HepG2 (cell line): Measurements from ENCODE around the gene HS3ST2. TPM values are rescaled to one million over a fixed set of nuclear protein-coding genes. Genes with fewer than 3 reads are reported as not detected.
A peak's percentile ranks its signal among the peaks of the same experiment; 100 is the strongest.

Experiments
- ATAC-seq: fragments of 200-7000 bp; cut with Tn5 transposase; 3 replicates; pipeline ENCODE4 v1.9.1; 2020; ENCODE audit warnings: mild to moderate bottlenecking, moderate library complexity
- BruUV-seq: library from RNA; stranded (reverse); fragments of 400-500 nt; replicated peaks from 2 replicates; lab custom pipeline; 2021; lab: Mats Ljungman, UMichigan
- CTCF ChIA-PET: fragments of 300-600 bp; formaldehyde crosslinking; extraction: SDS; loops from one replicate; lab custom pipeline; 2021; ENCODE audit warnings: low total read pairs, inconsistent platforms, low intra/inter-chr PET ratio; lab: Yijun Ruan, JAX
- POLR2A ChIA-PET: fragments of 350-600 bp; sonication (Branson Sonifier 250); formaldehyde crosslinking; loops from one replicate; lab custom pipeline; 2020; ENCODE audit warnings: antibody characterized with exemption, inconsistent platforms; lab: Yijun Ruan, JAX
- DNase-seq: peaks from one replicate; pipeline ENCODE4 v3.0.0-alpha.2; 2015; ENCODE audit warnings: low spot score
- FAIRE-seq: peaks from 3 replicates; lab custom pipeline; 2011; peaks lifted over from hg19 to GRCh38; lab: Jason Lieb, UNC
- H2AFZ ChIP-seq: one replicate; pipeline ENCODE4 v1.6.1; 2011; ENCODE audit warnings: low read length, inconsistent platforms
- H3K27ac ChIP-seq: fragments of 300-600 bp; 3 replicates; pipeline ENCODE4 v1.8.0; 2011; ENCODE audit warnings: mixed run types, mild to moderate bottlenecking, mixed read lengths, low read length, inconsistent platforms; ENCODE audit not compliant: insufficient read depth; ENCODE audit errors: extremely low read length
- H3K27me3 ChIP-seq, 2 experiments: fragments of 200-600 bp in 1 of 2; 2 replicates in 1 of 2; 3 replicates in 1 of 2; pipeline versions ENCODE4 v1.6.0 to v1.8.0; 2011; ENCODE audit warnings: low read length in 2 of 2, mild to moderate bottlenecking in 2 of 2, moderate library complexity in 2 of 2, inconsistent platforms in 1 of 2; ENCODE audit not compliant: insufficient read depth in 2 of 2, control insufficient read depth in 1 of 2
- H3K36me3 ChIP-seq, 2 experiments: fragments of 200-600 bp in 1 of 2; replicated peaks in 1 of 2; 2 replicates in 1 of 2; 3 replicates in 1 of 2; pipeline versions ENCODE4 v1.5.1 to v1.8.0; 2011; ENCODE audit warnings: low read length in 2 of 2, inconsistent platforms in 1 of 2; ENCODE audit not compliant: insufficient read depth in 2 of 2, control insufficient read depth in 1 of 2
- H3K4me1 ChIP-seq: 2 replicates; pipeline ENCODE4 v1.5.1; 2012; ENCODE audit warnings: low read length, inconsistent platforms; ENCODE audit not compliant: insufficient read depth
- H3K4me2 ChIP-seq: 2 replicates; pipeline ENCODE4 v1.6.0; 2011; ENCODE audit warnings: low read depth, low read length, inconsistent platforms
- H3K4me3 ChIP-seq, 3 experiments: fragments of 200-600 bp in 1 of 3; sonication (generic), shearing (Covaris generic) in 1 of 3; replicated peaks in 1 of 3; 2 replicates each; pipeline ENCODE4 v1.5.1; 2011 to 2016; ENCODE audit warnings: low read length in 3 of 3, inconsistent platforms in 2 of 3, low read depth in 2 of 3, mild to moderate bottlenecking in 2 of 3, control low read depth in 1 of 3, mixed read lengths in 1 of 3; ENCODE audit not compliant: insufficient read depth in 1 of 3
- H3K79me2 ChIP-seq: one replicate; pipeline ENCODE4 v1.6.1; 2011; ENCODE audit warnings: low read length, inconsistent platforms; ENCODE audit not compliant: insufficient read depth
- H3K9ac ChIP-seq: 2 replicates; pipeline ENCODE4 v1.6.0; 2011; ENCODE audit warnings: mild to moderate bottlenecking, low read depth, low read length, inconsistent platforms; ENCODE audit not compliant: insufficient read depth
- H3K9me3 ChIP-seq: 2 replicates; pipeline ENCODE4 v1.5.1; 2012; ENCODE audit warnings: mild to moderate bottlenecking, low read length
- H4K20me1 ChIP-seq: 2 replicates; pipeline ENCODE4 v1.6.0; 2011; ENCODE audit warnings: inconsistent platforms, mild to moderate bottlenecking, low read length, moderate library complexity; ENCODE audit not compliant: insufficient read depth
- BCL6 ChIP-seq: IDR thresholded peaks from 2 replicates; pipeline ENCODE4 v1.6.1; 2016; ENCODE audit warnings: missing genetic modification reagents, missing compliant biosample characterization
- FOXK2 ChIP-seq: fragments of 450-650 bp; IDR thresholded peaks from 2 replicates; pipeline ENCODE4 v1.6.1; 2016
- NONO ChIP-seq, 2 experiments: fragments of 450-650 bp in 1 of 2; sonication (generic) in 1 of 2; formaldehyde crosslinking in 1 of 2; IDR thresholded peaks in 1 of 2; conservative IDR thresholded peaks in 1 of 2; 2 replicates each; pipeline versions ENCODE4 v1.6.1 to v1.8.0; 2017 to 2022; ENCODE audit warnings: mild to moderate bottlenecking in 1 of 2, missing genetic modification reagents in 1 of 2, moderate library complexity in 1 of 2
- PLRG1 ChIP-seq: fragments of 450-650 bp; conservative IDR thresholded peaks from 2 replicates; pipeline ENCODE4 v1.6.1; 2016
- ZFP62 ChIP-seq: sonication (generic); formaldehyde crosslinking; IDR thresholded peaks from 2 replicates; pipeline ENCODE4 v1.4.0; 2020; ENCODE audit warnings: missing genetic modification reagents
- ZNF33B ChIP-seq: sonication (generic); formaldehyde crosslinking; IDR thresholded peaks from 2 replicates; pipeline ENCODE4 v1.5.1; 2020; ENCODE audit warnings: mild to moderate bottlenecking, missing genetic modification reagents
- WGBS: methylation state at CpG from one replicate; pipeline ENCODE4 v1.1.6; 2017; ENCODE audit warnings: low lambda C conversion rate; 5-methylcytosine and 5-hydroxymethylcytosine counted together
- in situ Hi-C: cut with HindIII; loops from 2 replicates; pipeline ENCODE4 v1.10.0; 2017; ENCODE audit warnings: low pct_unique_long_range_greater_than_20kb; ENCODE audit not compliant: extremely low pct_ligation_motif_present
- intact Hi-C: fragments of 100-400 bp; cut with micrococcal nuclease; formaldehyde crosslinking; loops from one replicate; pipeline ENCODE4 v1.10.0; 2022; ENCODE audit not compliant: unreplicated experiment
- polyA plus RNA-seq, 8 experiments: library from polyadenylated mRNA; depleted of rRNA in 3 of 8; stranded (reverse) in 7 of 8; unstranded in 1 of 8; fragments of >200 nt; fragmentation: Illumina TruSeq in 4 of 8; extraction: Trizol in 4 of 8; gene quantifications; 2 replicates each; pipeline versions ENCODE4 v1.2.1 to v1.2.3, GENCODE V29; 2011 to 2016; ENCODE audit warnings: low read depth in 4 of 8, missing spikeins in 1 of 8, mixed read lengths in 1 of 8; ENCODE audit not compliant: insufficient read depth in 1 of 8
- total RNA-seq, 5 experiments: library from RNA; depleted of rRNA; stranded (reverse); fragments of >200 nt; fragmentation: Illumina TruSeq; extraction: Trizol; gene quantifications; 2 replicates each; pipeline ENCODE4 v1.2.3, GENCODE V29; 2016; ENCODE audit warnings: low read depth in 1 of 5
- TF ChIP-seq, protein P1 (sequence below): fragments of 450-650 bp; IDR thresholded peaks from 2 replicates; pipeline ENCODE4 v1.6.1; 2017
- TF ChIP-seq, protein P2 (sequence below), 2 experiments: fragments of 450-650 bp in 1 of 2; sonication (generic) in 1 of 2; formaldehyde crosslinking in 1 of 2; IDR thresholded peaks; 2 replicates each; pipeline versions ENCODE4 v1.6.1 to v1.8.0; 2016 to 2022; ENCODE audit warnings: antibody characterized with exemption in 1 of 2, mild to moderate bottlenecking in 1 of 2, missing genetic modification reagents in 1 of 2

Gene HS3ST2
- total and polyA plus RNA-seq, 2 of the 13 experiments (the other 11 are each of a cell fraction or from before 2014, with no cell fraction given) = not detected

DNA sequence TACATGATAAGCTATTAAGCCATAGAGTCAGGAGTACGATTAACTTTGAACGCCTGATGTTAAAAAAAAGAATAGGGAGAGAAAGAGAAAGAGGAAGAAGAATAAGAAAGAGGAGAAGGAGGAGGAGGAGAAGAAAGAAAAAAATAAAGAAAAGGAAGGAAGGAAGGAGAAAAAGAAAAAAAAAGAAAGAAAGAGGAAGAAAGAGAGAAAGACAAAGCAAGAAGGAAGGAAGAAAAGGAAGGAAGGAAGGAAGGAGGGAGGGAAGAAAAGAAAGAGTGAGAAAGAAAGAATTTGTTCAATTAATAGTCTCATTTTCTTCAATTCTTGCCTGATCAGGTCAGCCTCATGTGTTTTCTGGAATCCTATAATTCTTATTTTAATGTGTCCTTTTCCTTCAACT is 33.7 kb downstream of the HS3ST2 start:
- intact Hi-C loops (no loop called here), in situ Hi-C loops (no loop called here)
- H4K20me1 ChIP-seq = no peaks in the 10 kb centered on the region
- WGBS = 12% methylated on average over 2 of the region's 2 CpGs
- H2AFZ ChIP-seq = no peak overlapping the region
- H3K9me3 ChIP-seq = no peaks in the 10 kb centered on the region
- H3K79me2 ChIP-seq = no peaks in the 10 kb centered on the region
- peaks cover 1 to 36% of the 10 kb centered on the region in 2 experiments; a peak in 4 of 5 replicates for H3K27me3 ChIP-seq
- DNase-seq = no peak
- H3K27ac ChIP-seq = no peak overlapping the region
- ChIA-PET POLR2A (no interaction called here), CTCF (no interaction called here)
- FAIRE-seq = no peak
- no peak overlapping the region for H3K4me3 ChIP-seq
- ATAC-seq = no peak
- TF ChIP-seq, protein P1, sequence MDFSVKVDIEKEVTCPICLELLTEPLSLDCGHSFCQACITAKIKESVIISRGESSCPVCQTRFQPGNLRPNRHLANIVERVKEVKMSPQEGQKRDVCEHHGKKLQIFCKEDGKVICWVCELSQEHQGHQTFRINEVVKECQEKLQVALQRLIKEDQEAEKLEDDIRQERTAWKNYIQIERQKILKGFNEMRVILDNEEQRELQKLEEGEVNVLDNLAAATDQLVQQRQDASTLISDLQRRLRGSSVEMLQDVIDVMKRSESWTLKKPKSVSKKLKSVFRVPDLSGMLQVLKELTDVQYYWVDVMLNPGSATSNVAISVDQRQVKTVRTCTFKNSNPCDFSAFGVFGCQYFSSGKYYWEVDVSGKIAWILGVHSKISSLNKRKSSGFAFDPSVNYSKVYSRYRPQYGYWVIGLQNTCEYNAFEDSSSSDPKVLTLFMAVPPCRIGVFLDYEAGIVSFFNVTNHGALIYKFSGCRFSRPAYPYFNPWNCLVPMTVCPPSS = 0 out of 2 replicates have a peak, but pooled peaks have one; percentile 27
- TF ChIP-seq FOXK2 (0 out of 2 replicates have a peak, but pooled peaks have one; percentile 27), PLRG1 (0 out of 2 replicates have a peak, but pooled peaks have one; percentile 36), BCL6 (CRISPR knock-in tag) (no peak), NONO (IDR thresholded peaks at IDR 0.05) (0 out of 2 replicates have a peak, but pooled peaks have one; percentile 59), NONO (CRISPR knock-in tag; conservative IDR thresholded peaks at IDR 0.05) (no peak), ZNF33B (CRISPR knock-in tag) (no peak), ZFP62 (CRISPR knock-in tag) (no peak)
- TF ChIP-seq, protein P2, sequence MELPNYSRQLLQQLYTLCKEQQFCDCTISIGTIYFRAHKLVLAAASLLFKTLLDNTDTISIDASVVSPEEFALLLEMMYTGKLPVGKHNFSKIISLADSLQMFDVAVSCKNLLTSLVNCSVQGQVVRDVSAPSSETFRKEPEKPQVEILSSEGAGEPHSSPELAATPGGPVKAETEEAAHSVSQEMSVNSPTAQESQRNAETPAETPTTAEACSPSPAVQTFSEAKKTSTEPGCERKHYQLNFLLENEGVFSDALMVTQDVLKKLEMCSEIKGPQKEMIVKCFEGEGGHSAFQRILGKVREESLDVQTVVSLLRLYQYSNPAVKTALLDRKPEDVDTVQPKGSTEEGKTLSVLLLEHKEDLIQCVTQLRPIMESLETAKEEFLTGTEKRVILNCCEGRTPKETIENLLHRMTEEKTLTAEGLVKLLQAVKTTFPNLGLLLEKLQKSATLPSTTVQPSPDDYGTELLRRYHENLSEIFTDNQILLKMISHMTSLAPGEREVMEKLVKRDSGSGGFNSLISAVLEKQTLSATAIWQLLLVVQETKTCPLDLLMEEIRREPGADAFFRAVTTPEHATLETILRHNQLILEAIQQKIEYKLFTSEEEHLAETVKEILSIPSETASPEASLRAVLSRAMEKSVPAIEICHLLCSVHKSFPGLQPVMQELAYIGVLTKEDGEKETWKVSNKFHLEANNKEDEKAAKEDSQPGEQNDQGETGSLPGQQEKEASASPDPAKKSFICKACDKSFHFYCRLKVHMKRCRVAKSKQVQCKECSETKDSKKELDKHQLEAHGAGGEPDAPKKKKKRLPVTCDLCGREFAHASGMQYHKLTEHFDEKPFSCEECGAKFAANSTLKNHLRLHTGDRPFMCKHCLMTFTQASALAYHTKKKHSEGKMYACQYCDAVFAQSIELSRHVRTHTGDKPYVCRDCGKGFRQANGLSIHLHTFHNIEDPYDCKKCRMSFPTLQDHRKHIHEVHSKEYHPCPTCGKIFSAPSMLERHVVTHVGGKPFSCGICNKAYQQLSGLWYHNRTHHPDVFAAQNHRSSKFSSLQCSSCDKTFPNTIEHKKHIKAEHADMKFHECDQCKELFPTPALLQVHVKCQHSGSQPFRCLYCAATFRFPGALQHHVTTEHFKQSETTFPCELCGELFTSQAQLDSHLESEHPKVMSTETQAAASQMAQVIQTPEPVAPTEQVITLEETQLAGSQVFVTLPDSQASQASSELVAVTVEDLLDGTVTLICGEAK (IDR thresholded peaks at IDR 0.05) = peak; percentile 34
- TF ChIP-seq, protein P2 (CRISPR knock-in tag; IDR thresholded peaks at IDR 0.05) = no peak
- no peaks in the 10 kb centered on the region for H3K36me3 ChIP-seq
- BruUV-seq = no TSS peak
- H3K4me2 ChIP-seq = no peak overlapping the region
- H3K9ac ChIP-seq = no peak overlapping the region
- H3K4me1 ChIP-seq = no peaks in the 10 kb centered on the region
